Keratinocyte (primary cell): Measurements from ENCODE around the gene PRDM11. TPM values are rescaled to one million over a fixed set of nuclear protein-coding genes. Genes with fewer than 3 reads are reported as not detected.

Experiments
- DNase-seq: peaks from one replicate; pipeline ENCODE4 v3.0.0-alpha.2; 2011; ENCODE audit warnings: low read depth, missing footprints, low spot score
- FAIRE-seq: peaks from 2 replicates; lab custom pipeline; 2011; peaks lifted over from hg19 to GRCh38; lab: Jason Lieb, UNC
- H2AFZ ChIP-seq: 2 replicates; pipeline ENCODE4 v1.6.0; 2012; ENCODE audit warnings: low read length, control low read depth, inconsistent platforms; ENCODE audit not compliant: control insufficient read depth
- H3K27ac ChIP-seq: 2 replicates; pipeline ENCODE4 v1.5.1; 2011; ENCODE audit warnings: low read length; ENCODE audit not compliant: control insufficient read depth, insufficient read depth
- H3K27me3 ChIP-seq: 3 replicates; pipeline ENCODE4 v1.6.0; 2011; ENCODE audit warnings: low read length; ENCODE audit not compliant: control insufficient read depth, insufficient read depth; ENCODE audit errors: extremely low read depth
- H3K36me3 ChIP-seq, 2 experiments: 2 replicates in 1 of 2; 3 replicates in 1 of 2; pipeline ENCODE4 v1.5.1; 2011; ENCODE audit warnings: low read length in 2 of 2, mild to moderate bottlenecking in 1 of 2; ENCODE audit not compliant: control insufficient read depth in 2 of 2, insufficient read depth in 2 of 2; ENCODE audit errors: extremely low read depth in 1 of 2
- H3K4me1 ChIP-seq: 3 replicates; pipeline ENCODE4 v1.5.1; 2011; ENCODE audit warnings: low read length; ENCODE audit not compliant: control insufficient read depth, insufficient read depth; ENCODE audit errors: extremely low read depth
- H3K4me2 ChIP-seq: 3 replicates; pipeline ENCODE4 v1.6.0; 2011; ENCODE audit warnings: low read depth, low read length; ENCODE audit not compliant: control insufficient read depth, insufficient read depth; ENCODE audit errors: extremely low read depth
- H3K4me3 ChIP-seq, 3 experiments: fragments of 200-600 bp in 1 of 3; sonication (generic) in 1 of 3; 2 replicates in 2 of 3; 3 replicates in 1 of 3; pipeline ENCODE4 v1.5.1; 2011 to 2016; ENCODE audit warnings: low read length in 3 of 3, mild to moderate bottlenecking in 3 of 3, control low read depth in 2 of 3, inconsistent platforms in 1 of 3, low read depth in 1 of 3, mixed read lengths in 1 of 3, mixed run types in 1 of 3, moderate library complexity in 1 of 3; ENCODE audit not compliant: control insufficient read depth in 2 of 3, insufficient read depth in 2 of 3; ENCODE audit errors: extremely low read depth in 1 of 3
- H3K79me2 ChIP-seq: 2 replicates; pipeline ENCODE4 v1.6.0; 2012; ENCODE audit warnings: low read length; ENCODE audit not compliant: control insufficient read depth, insufficient read depth
- H3K9ac ChIP-seq: 3 replicates; pipeline ENCODE4 v1.6.0; 2011; ENCODE audit warnings: low read length; ENCODE audit not compliant: control insufficient read depth, insufficient read depth; ENCODE audit errors: extremely low read depth
- H3K9me1 ChIP-seq: 3 replicates; pipeline ENCODE4 v1.6.0; 2011; ENCODE audit warnings: low read length; ENCODE audit not compliant: control insufficient read depth, insufficient read depth; ENCODE audit errors: extremely low read depth
- H3K9me3 ChIP-seq: 2 replicates; pipeline ENCODE4 v1.5.1; 2012; ENCODE audit warnings: low read depth, low read length; ENCODE audit not compliant: control insufficient read depth
- H4K20me1 ChIP-seq: 3 replicates; pipeline ENCODE4 v1.6.0; 2011; ENCODE audit warnings: low read length; ENCODE audit not compliant: control insufficient read depth, insufficient read depth; ENCODE audit errors: extremely low read depth
- CTCF ChIP-seq, 3 experiments: IDR thresholded peaks in 1 of 3; conservative IDR thresholded peaks in 1 of 3; optimal IDR thresholded peaks in 1 of 3; 2 replicates in 2 of 3; 3 replicates in 1 of 3; pipeline versions ENCODE3 to v1.5.1; 2011; ENCODE audit warnings: low read length in 3 of 3, mild to moderate bottlenecking in 3 of 3, moderate library complexity in 2 of 3, control low read depth in 1 of 3, inconsistent platforms in 1 of 3; ENCODE audit not compliant: insufficient read depth in 2 of 3; ENCODE audit errors: extremely low read depth in 1 of 3
- EZH2 ChIP-seq: IDR thresholded peaks from one replicate; pipeline ENCODE4 v1.6.1; 2012; ENCODE audit warnings: inconsistent platforms, mild to moderate bottlenecking, low read length, moderate library complexity
- dilution Hi-C: fragments of 300-500 bp; cut with MboI; formaldehyde crosslinking; loops from one replicate; pipeline ENCODE4 v1.7.0; 2020; ENCODE audit warnings: low sequenced_read_pairs; ENCODE audit not compliant: extremely low pct_ligation_motif_present
- polyA plus RNA-seq, 5 experiments: library from polyadenylated mRNA; depleted of rRNA in 3 of 5; stranded (reverse) in 3 of 5; stranded (forward) in 1 of 5; unstranded in 1 of 5; fragments of >200 nt; gene quantifications; 1 replicate in 1 of 5; 2 replicates in 3 of 5; 3 replicates in 1 of 5; pipeline versions ENCODE4 v1.2.1 to v1.2.3, GENCODE V29; 2011 to 2012; ENCODE audit warnings: missing spikeins in 2 of 5, low read depth in 1 of 5, low replicate concordance in 1 of 5

The PRDM11 gene
- polyA plus RNA-seq, 1 donor (not counting 4 experiments of a cell fraction or from before 2014, with no cell fraction given), result 2.1 TPM

GRCh38 chr11:45158891-45159605 is 12.6 kb downstream of the PRDM11 start:
- Histone ChIP-seq H3K27me3 (no peaks in the 10 kb centered on the region), H3K9ac (no peak overlapping the region), H2AFZ (no peak overlapping the region), H3K4me1 (peaks cover 10% of the 10 kb centered on the region), H4K20me1 (no peaks in the 10 kb centered on the region), H3K36me3 (no peaks in the 10 kb centered on the region), H3K79me2 (no peaks in the 10 kb centered on the region), H3K4me2 (no peak overlapping the region), H3K9me3 (no peaks in the 10 kb centered on the region), H3K27ac (no peak overlapping the region), H3K4me3 (no peak overlapping the region), H3K9me1 (no peaks in the 10 kb centered on the region)
- DNase-seq (no peak), FAIRE-seq (no peak)
- dilution Hi-C loops, result no loop called here
- TF ChIP-seq EZH2 (no peak), CTCF (optimal IDR thresholded peaks at IDR 0.05 in 1 of 3, IDR thresholded peaks at IDR 0.05 in 1 of 3, conservative IDR thresholded peaks at IDR 0.05 in 1 of 3; ENCODE audit: extremely low read depth in 1 of 3, insufficient read depth in 2 of 3, low read length in 3 of 3) (no peak)

DNA sequence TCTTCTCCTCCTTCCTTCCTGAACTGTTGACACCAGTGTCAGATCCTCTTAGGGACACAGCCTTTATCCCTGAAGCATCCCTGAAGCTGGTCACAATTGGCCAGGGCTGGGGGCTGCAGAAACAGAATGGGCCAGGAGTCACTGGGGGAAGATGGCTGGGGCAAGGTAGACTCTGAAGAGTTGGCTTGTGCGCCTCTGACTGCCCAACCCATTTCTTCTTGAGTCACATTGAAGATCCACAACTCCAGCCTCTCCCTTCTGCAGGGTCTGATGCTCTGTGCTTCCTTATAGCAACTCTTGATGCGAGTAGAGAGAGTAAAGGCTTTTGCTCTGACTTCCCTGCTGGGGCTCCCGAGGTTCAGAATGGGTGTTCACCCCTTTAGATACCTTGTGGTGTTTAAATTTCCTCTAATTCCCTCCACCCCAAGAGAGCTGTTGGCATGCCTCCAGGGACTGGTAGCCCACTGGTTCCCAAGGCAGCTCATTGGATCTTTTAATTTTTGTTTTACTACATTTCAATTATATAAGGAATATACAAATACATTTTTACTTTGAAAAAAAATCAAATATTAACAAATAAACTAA is 13.4 kb downstream of the PRDM11 start:
- no peak for DNase-seq
- H3K27me3 ChIP-seq, result peaks cover 3% of the 10 kb centered on the region
- H3K9ac ChIP-seq, result no peak overlapping the region
- no peak overlapping the region for H3K27ac ChIP-seq
- no peak overlapping the region for H3K4me3 ChIP-seq
- dilution Hi-C loops, result no loop called here
- no peaks in the 10 kb centered on the region for H4K20me1 ChIP-seq
- no peaks in the 10 kb centered on the region for H3K9me3 ChIP-seq
- no peaks in the 10 kb centered on the region for H3K36me3 ChIP-seq
- H3K4me1 ChIP-seq, result peaks cover 10% of the 10 kb centered on the region
- no peak overlapping the region for H2AFZ ChIP-seq
- FAIRE-seq, result no peak
- no peaks in the 10 kb centered on the region for H3K79me2 ChIP-seq
- no peaks in the 10 kb centered on the region for H3K9me1 ChIP-seq
- TF ChIP-seq CTCF (optimal IDR thresholded peaks at IDR 0.05 in 1 of 3, IDR thresholded peaks at IDR 0.05 in 1 of 3, conservative IDR thresholded peaks at IDR 0.05 in 1 of 3; ENCODE audit: extremely low read depth in 1 of 3, insufficient read depth in 2 of 3, low read length in 3 of 3) (no peak), EZH2 (no peak)
- H3K4me2 ChIP-seq, result no peak overlapping the region
